ENCODE results near the gene SSH3. TPM values are rescaled to one million over a fixed set of nuclear protein-coding genes. Genes with fewer than 3 reads are reported as not detected.

Gene SSH3
- total RNA-seq, 1 experiment from 2014 or later, result 73.0 TPM

DNA sequence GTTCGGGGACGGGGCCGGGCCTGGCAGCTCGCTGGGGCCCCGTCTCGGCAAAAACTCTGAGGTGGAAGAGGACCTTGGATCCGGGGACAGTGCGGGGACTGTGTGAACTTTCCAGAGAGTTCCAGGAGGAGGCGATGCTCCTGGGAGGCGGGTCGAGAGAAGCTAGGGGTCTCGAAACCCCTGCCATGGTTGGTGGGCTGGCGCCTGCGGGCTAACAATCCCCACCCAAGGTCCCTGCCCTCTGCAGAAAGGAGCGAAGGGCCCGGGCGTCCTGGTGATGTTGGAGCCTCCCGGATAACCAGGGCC, 41.7 kb upstream of the SSH3 start:
- intact Hi-C loops (cut with micrococcal nuclease; ENCODE audit: unreplicated experiment), result loop anchor here (10.0 kb wide), 1 partner anchor 123 kb away; no protein-coding TSS in a partner anchor
- BruUV-seq (replicated peaks), result no TSS peak
- Mint-ChIP-seq H3K27me3 (ENCODE audit: unreplicated experiment) (no peaks in the 10 kb centered on the region), H3K4me1 (ENCODE audit: low read depth, unreplicated experiment) (peaks cover 24% of the 10 kb centered on the region), H3K27ac (ENCODE audit: unreplicated experiment) (no peak overlapping the region), H3K36me3 (ENCODE audit: insufficient read depth, unreplicated experiment) (peaks cover 36% of the 10 kb centered on the region), H3K4me3 (ENCODE audit: low read depth, unreplicated experiment) (peak overlapping the region; percentile 60), H3K9me3 (ENCODE audit: low read depth, unreplicated experiment) (no peaks in the 10 kb centered on the region)
- no peak for DNase-seq
- TF ChIP-seq, protein P1, sequence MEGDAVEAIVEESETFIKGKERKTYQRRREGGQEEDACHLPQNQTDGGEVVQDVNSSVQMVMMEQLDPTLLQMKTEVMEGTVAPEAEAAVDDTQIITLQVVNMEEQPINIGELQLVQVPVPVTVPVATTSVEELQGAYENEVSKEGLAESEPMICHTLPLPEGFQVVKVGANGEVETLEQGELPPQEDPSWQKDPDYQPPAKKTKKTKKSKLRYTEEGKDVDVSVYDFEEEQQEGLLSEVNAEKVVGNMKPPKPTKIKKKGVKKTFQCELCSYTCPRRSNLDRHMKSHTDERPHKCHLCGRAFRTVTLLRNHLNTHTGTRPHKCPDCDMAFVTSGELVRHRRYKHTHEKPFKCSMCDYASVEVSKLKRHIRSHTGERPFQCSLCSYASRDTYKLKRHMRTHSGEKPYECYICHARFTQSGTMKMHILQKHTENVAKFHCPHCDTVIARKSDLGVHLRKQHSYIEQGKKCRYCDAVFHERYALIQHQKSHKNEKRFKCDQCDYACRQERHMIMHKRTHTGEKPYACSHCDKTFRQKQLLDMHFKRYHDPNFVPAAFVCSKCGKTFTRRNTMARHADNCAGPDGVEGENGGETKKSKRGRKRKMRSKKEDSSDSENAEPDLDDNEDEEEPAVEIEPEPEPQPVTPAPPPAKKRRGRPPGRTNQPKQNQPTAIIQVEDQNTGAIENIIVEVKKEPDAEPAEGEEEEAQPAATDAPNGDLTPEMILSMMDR (IDR thresholded peaks at IDR 0.05; ENCODE audit: unreplicated experiment), result no peak
- CTCF ChIA-PET, result interaction anchor here (0.6 to 3.0 kb wide), 6 partner anchors 10 to 128 kb away, joined by 3 to 17 read pairs (median 4); no protein-coding TSS in a partner anchor

DNA sequence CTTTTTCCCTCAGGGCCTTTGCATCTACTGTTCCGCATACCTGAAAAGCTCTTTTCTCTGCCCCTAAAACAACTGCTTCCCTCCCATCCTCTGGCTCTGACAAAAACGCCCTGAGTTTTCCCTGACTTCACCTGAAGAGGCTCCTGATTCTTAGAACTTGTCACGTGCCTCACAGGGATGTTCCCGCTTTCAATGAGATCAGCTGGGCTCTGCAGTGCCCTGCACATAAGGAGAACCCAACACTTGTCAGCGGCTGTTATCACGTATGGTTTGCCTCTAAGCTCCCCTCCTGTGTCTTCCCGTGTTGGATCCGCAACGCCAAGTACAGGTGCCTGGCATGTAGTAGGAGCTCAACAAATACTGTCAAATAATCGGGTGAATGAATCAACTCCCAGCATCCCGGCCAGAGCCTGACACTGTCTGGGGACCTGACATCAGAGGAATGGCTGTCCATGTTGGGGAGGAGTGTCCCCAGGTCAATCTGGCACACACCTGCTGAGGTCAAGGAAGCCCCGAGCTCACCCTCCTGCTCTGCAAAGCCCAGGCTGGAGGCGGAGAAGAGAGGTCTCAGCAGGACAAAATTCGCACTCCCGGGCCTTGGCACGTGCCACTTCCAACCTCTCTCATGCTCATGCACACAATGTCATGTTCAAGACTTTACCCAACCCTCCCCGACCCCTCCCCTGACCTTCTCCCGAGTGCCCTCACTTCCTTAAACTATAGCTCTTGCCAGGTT, 41.2 kb upstream of the SSH3 start:
- Mint-ChIP-seq H3K9me3 (ENCODE audit: low read depth, unreplicated experiment) (no peaks in the 10 kb centered on the region), H3K27ac (ENCODE audit: unreplicated experiment) (peak overlapping the region; percentile 64), H3K36me3 (ENCODE audit: insufficient read depth, unreplicated experiment) (peaks cover 36% of the 10 kb centered on the region)

DNA sequence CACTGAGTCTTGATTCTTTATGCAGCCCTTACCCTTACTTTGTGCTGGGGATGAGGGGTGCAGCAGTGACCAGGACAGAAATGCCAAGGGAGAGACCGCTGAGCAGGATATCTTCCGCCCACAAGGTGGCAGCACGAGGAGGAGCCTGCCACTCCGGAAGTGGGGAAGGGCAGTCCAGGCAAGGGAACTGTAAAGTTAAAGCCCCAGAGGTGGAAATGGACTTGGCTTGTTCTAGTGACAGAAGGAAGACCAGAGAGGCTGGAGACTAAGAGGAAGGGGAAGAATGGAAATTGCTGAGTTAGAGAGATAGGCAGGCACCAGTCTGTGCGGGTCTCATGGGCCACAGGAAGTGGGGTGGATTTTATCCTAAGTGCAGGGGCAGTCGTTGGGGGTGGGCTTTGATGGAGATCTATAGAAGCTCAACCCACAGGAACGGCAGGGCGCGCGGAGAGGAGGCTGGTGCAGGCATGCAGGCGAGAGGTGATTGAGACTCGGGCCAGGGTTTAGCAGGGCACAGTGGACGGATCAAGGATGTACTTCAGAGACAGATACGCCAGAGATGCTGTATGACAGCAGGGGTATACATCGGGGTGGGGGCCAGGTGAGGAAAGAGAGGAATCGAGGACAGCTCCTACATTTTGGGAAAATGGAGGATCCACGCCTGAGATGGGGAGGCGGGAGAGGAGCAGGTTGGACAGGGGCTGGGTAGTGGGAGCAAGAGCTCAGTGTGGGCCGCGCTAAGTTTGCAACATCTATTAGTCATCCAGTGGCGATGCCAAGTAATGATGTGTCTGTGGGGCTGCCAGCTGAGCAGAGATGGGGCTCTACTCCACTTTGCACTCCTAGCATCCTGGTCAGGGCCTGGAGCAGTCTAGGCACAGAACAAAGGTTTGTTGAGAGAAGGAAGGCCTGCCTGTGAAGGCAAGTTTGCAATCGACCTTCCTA, 40.3 kb upstream of the SSH3 start:
- intact Hi-C loops (cut with micrococcal nuclease; ENCODE audit: unreplicated experiment), result loop anchor here (1.0 to 10.0 kb wide), 2 partner anchors 54 to 122 kb away; no protein-coding TSS in a partner anchor
- TF ChIP-seq, protein P1 (IDR thresholded peaks at IDR 0.05; ENCODE audit: unreplicated experiment), result peak; percentile 80
- Mint-ChIP-seq H3K36me3 (ENCODE audit: insufficient read depth, unreplicated experiment) (peaks cover 42% of the 10 kb centered on the region), H3K4me3 (ENCODE audit: low read depth, unreplicated experiment) (peak overlapping the region; percentile 2), H3K27me3 (ENCODE audit: unreplicated experiment) (no peaks in the 10 kb centered on the region), H3K4me1 (ENCODE audit: low read depth, unreplicated experiment) (peaks cover 33% of the 10 kb centered on the region), H3K9me3 (ENCODE audit: low read depth, unreplicated experiment) (no peaks in the 10 kb centered on the region), H3K27ac (ENCODE audit: unreplicated experiment) (peak overlapping the region; percentile 64)
- no TSS peak for BruUV-seq (replicated peaks)
- DNase-seq, result peak; percentile 89
- CTCF ChIA-PET, result interaction anchor here (0.6 to 3.0 kb wide), 3 partner anchors 54 to 1771 kb away, joined by 4 to 17 read pairs (median 5); no protein-coding TSS in a partner anchor

More for the DNA sequence above, 41.2 kb upstream of the SSH3 start:
- Mint-ChIP-seq H3K4me3 (ENCODE audit: low read depth, unreplicated experiment) (peak overlapping the region; percentile 60), H3K27me3 (ENCODE audit: unreplicated experiment) (no peaks in the 10 kb centered on the region), H3K4me1 (ENCODE audit: low read depth, unreplicated experiment) (peaks cover 24% of the 10 kb centered on the region)
- no peak for DNase-seq
- CTCF ChIA-PET, result interaction anchor here (0.6 to 3.0 kb wide), 6 partner anchors 10 to 1771 kb away, joined by 3 to 17 read pairs (median 4); no protein-coding TSS in a partner anchor
- TF ChIP-seq, protein P1 (IDR thresholded peaks at IDR 0.05; ENCODE audit: unreplicated experiment), result no peak
- intact Hi-C loops (cut with micrococcal nuclease; ENCODE audit: unreplicated experiment), result loop anchor here (1.0 to 10.0 kb wide), 2 partner anchors 55 to 123 kb away; no protein-coding TSS in a partner anchor
- BruUV-seq (replicated peaks), result no TSS peak

DNA sequence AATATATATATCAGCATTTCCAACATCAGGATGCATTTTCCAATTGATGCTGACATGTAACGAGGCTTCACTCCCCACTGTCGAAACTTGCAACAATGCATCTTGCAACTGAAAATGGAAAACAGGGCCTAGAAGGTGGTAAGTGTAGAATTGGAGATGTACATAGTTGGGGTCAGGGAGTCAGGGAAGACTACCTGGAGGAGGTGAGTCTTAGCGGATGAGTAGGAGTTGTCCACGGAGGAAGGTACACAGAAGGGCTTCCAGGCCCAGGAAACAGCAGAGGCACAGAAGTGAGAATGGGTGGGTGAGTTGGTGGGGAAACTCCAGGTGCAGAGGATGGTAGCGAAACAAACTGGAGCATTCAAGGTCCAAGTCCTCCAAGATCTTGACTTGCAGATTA, 39.1 kb upstream of the SSH3 start:
- Mint-ChIP-seq H3K27ac (ENCODE audit: unreplicated experiment) (peak overlapping the region; percentile 50), H3K9me3 (ENCODE audit: low read depth, unreplicated experiment) (no peaks in the 10 kb centered on the region), H3K27me3 (ENCODE audit: unreplicated experiment) (no peaks in the 10 kb centered on the region), H3K4me3 (ENCODE audit: low read depth, unreplicated experiment) (peak overlapping the region; percentile 39), H3K36me3 (ENCODE audit: insufficient read depth, unreplicated experiment) (peaks cover 45% of the 10 kb centered on the region), H3K4me1 (ENCODE audit: low read depth, unreplicated experiment) (peaks cover 37% of the 10 kb centered on the region)
- no peak for DNase-seq
- BruUV-seq (replicated peaks), result no TSS peak
- TF ChIP-seq, protein P1 (IDR thresholded peaks at IDR 0.05; ENCODE audit: unreplicated experiment), result no peak
- CTCF ChIA-PET, result interaction anchor here (3.0 kb wide), 1 partner anchor 53 kb away, joined by 17 read pairs; no protein-coding TSS in a partner anchor
- intact Hi-C loops (cut with micrococcal nuclease; ENCODE audit: unreplicated experiment), result loop anchor here (10.0 kb wide), 1 partner anchor 121 kb away; no protein-coding TSS in a partner anchor
